ENCODE measurements around the gene TMTC4.

TMTC4 gene

DNA sequence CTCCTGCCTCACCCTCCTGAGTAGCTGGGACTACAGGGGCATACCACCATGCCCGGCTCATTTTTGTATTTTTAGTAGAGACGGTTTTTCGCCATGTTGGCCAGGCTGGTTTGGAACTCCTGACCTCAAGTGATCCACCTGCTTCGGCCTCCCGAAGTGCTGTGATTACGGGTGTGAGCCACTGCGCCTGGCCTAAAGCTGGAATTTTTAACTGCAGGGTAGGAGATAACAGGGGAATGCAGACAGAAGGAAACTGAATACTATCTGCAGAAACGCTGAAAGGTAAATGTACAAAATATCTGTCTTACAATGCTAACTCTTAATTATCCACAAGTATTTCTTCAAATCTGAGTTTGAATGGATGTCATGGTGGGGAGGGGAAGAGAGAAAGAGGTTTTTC, 13.8 kb downstream of the TMTC4 start:
- TF ChIP-seq CTCF (IDR thresholded peaks at IDR 0.05; ENCODE audit: insufficient read depth, low read length, missing control alignments) = no peak
- H3K4me3 ChIP-seq (ENCODE audit: low read depth, low read length) = no peak overlapping the region
- no peak for DNase-seq (ENCODE audit: low read depth, low spot score)
- POLR2A ChIA-PET = no interaction called here
- CTCF ChIA-PET = no interaction called here

DNA sequence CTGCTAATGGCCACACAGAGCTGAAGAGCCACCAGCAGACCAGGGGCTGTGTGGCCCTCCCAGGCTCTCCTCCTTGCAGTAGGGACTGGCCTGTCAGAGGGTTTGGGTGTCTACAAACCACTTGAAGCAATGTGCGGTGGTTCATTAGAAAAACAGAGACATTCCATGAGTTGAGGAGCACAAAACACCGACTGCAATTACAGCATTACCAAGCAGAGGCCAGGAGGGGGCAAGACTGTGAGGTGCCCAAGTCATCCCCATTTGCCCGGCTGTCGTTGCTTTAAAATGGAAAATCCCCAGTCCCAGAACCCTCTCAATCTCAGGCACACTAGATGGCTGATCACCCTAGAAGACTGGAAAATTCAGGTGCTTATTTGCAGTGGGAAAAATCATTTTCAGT, 15.0 kb downstream of the TMTC4 start:
- no peak overlapping the region for H3K4me3 ChIP-seq (ENCODE audit: low read depth, low read length)
- DNase-seq (ENCODE audit: low read depth, low spot score) = no peak
- ChIA-PET POLR2A (no interaction called here), CTCF (interaction anchor here (1.0 to 1.6 kb wide), 2 partner anchors 13 to 15 kb away, joined by 3 to 4 read pairs; partner anchors contain the start of gene TMTC4)
- TF ChIP-seq CTCF (IDR thresholded peaks at IDR 0.05; ENCODE audit: insufficient read depth, low read length, missing control alignments) = no peak

GRCh38 chr13:100658363-100658762, 16.2 kb downstream of the TMTC4 start:
- CTCF ChIA-PET = interaction anchor here (0.6 to 1.6 kb wide), 6 partner anchors 9 to 329 kb away, joined by 3 to 4 read pairs (median 3); partner anchors contain the start of gene TMTC4
- no peak for TF ChIP-seq CTCF (IDR thresholded peaks at IDR 0.05; ENCODE audit: insufficient read depth, low read length, missing control alignments)
- H3K4me3 ChIP-seq (ENCODE audit: low read depth, low read length) = no peak overlapping the region
- POLR2A ChIA-PET = no interaction called here
- no peak for DNase-seq (ENCODE audit: low read depth, low spot score)

DNA sequence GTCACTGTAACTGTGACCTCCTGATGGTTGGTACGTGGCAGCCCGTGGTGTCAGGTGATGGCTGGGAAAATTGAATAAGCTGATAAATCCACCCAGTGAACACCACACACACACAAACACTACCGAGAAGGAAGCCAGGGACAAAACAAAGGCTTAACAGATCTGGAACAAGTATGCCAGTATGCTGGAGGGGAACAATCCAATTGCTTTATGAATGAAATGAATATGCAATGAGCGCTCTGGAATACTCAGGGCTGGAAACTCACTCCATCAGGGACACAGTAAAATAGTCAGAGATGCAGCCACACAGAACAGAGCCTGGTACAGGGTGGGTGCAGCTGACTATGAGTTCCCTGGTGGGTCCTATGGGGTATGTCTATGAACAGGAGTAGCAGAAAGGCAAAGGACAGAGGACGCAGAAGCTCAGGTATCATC, 16.7 kb downstream of the TMTC4 start:
- ChIA-PET POLR2A (no interaction called here), CTCF (interaction anchor here (0.6 to 1.6 kb wide), 6 partner anchors 10 to 443 kb away, joined by 3 to 4 read pairs (median 3); partner anchors contain the start of gene TMTC4)
- no peak for DNase-seq (ENCODE audit: low read depth, low spot score)

DNA sequence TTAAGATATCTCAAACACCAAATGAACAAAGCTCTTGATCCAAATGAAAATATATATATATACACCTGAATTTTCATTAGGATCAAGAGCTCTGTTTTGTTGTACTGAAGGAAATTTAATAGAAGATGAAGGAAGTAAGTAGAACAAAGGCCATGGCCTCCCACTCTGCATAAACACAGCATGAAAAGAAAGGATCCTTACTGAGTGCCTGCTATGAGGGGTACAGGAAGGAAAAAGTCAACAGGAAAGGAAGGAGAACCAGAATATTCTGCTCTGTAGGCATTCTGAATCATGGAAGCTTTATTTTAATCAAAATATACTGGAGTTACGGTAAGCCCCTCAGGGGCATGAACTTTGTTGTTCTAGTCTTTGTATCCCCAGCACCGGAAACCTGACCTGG, 22.1 kb downstream of the TMTC4 start:
- CTCF ChIA-PET = no interaction called here
- POLR2A ChIA-PET = no interaction called here
- no peak for TF ChIP-seq CTCF (IDR thresholded peaks at IDR 0.05; ENCODE audit: insufficient read depth, low read length, missing control alignments)
- no peak for DNase-seq (ENCODE audit: low read depth, low spot score)
- H3K4me3 ChIP-seq (ENCODE audit: low read depth, low read length) = no peak overlapping the region

More for the DNA sequence above, 16.7 kb downstream of the TMTC4 start:
- no peak overlapping the region for H3K4me3 ChIP-seq (ENCODE audit: low read depth, low read length)
- no peak for TF ChIP-seq CTCF (IDR thresholded peaks at IDR 0.05; ENCODE audit: insufficient read depth, low read length, missing control alignments)

DNA sequence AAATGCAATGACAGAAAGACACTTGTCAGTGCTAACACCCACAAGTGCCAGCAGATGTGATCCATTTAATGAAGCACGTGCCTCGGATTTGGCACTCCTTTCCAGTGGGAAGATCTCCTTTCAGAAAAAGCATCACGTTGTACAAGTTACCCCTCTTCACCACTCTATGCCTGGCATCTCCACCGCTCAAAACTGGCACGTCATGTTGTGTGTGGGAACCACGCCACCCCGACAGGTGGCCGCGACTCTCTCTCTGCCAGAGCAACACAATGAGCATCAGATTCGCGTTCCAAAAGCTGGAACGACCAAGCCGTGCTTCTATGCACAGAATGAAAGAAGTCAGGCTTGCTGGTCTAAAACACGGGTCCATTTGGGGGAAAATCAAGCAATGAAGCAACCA, 24.3 kb downstream of the TMTC4 start:
- CTCF ChIA-PET = no interaction called here
- no peak for TF ChIP-seq CTCF (IDR thresholded peaks at IDR 0.05; ENCODE audit: insufficient read depth, low read length, missing control alignments)
- H3K4me3 ChIP-seq (ENCODE audit: low read depth, low read length) = no peak overlapping the region
- POLR2A ChIA-PET = no interaction called here
- DNase-seq (ENCODE audit: low read depth, low spot score) = no peak

Measured in AG04449 (cell line).